NT2/D1 (cell line): Measurements from ENCODE around the gene KLK5.

Experiments used
- DNase-seq: peaks from one replicate; pipeline ENCODE4 v3.0.0-alpha.2; 2011; ENCODE audit warnings: low read depth, low spot score
- H3K27me3 ChIP-seq: 2 replicates; pipeline ENCODE4 v1.6.0; 2011; ENCODE audit warnings: mild to moderate bottlenecking; ENCODE audit not compliant: insufficient read length, insufficient read depth
- H3K36me3 ChIP-seq: 2 replicates; pipeline ENCODE4 v1.6.1; 2011; ENCODE audit warnings: mild to moderate bottlenecking, low read length, mixed read lengths; ENCODE audit not compliant: insufficient read depth, insufficient read length
- H3K4me1 ChIP-seq: 2 replicates; pipeline ENCODE4 v1.5.1; 2011; ENCODE audit not compliant: insufficient read depth, insufficient read length
- H3K4me3 ChIP-seq: 2 replicates; pipeline ENCODE4 v1.5.1; 2011; ENCODE audit warnings: low read depth; ENCODE audit not compliant: insufficient read length
- H3K9ac ChIP-seq: 2 replicates; pipeline ENCODE4 v1.6.0; 2011; ENCODE audit warnings: low read depth; ENCODE audit not compliant: insufficient read length
- H3K9me3 ChIP-seq: 2 replicates; pipeline ENCODE4 v1.5.1; 2011; ENCODE audit warnings: mild to moderate bottlenecking, low read length; ENCODE audit not compliant: insufficient read depth
- SUZ12 ChIP-seq: IDR thresholded peaks from 2 replicates; pipeline ENCODE4 v1.6.1; 2011; ENCODE audit not compliant: insufficient read length, insufficient read depth; ENCODE audit errors: extremely low read depth
- YY1 ChIP-seq: IDR thresholded peaks from 2 replicates; pipeline ENCODE4 v1.6.1; 2011; ENCODE audit not compliant: insufficient read length, insufficient read depth
- ZNF274 ChIP-seq: IDR thresholded peaks from 2 replicates; pipeline ENCODE4 v1.6.1; 2011; ENCODE audit warnings: mild to moderate bottlenecking, low read depth, low read length

Gene KLK5

DNA sequence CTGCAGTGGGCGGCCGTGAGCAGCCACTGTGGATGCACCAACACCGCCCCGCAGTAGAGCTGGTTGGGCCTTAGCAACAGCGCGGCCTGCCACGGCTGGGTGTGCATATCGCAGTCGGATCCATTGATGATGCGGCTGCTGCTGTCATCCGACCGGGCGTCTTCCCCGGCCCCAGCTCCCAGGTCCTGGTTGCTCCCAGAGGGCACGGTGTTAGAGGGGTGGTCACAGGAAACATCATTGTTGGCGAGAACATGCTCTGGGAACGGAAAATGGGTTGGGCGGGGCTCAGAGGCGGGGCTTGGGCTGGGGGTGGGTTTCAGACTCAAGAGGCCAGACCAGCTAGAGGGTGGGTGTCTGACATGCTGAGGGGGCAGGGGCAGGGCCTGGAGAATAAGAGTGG lies 3.0 kb downstream of the KLK5 start:
- Histone ChIP-seq H3K36me3 (no peaks in the 10 kb centered on the region), H3K27me3 (no peaks in the 10 kb centered on the region), H3K9me3 (no peaks in the 10 kb centered on the region), H3K4me3 (no peak overlapping the region), H3K9ac (no peak overlapping the region), H3K4me1 (peaks cover 3% of the 10 kb centered on the region)
- no peak for DNase-seq
- no peak for TF ChIP-seq YY1
- TF ChIP-seq SUZ12 = no peak
- no peak for TF ChIP-seq ZNF274

DNA sequence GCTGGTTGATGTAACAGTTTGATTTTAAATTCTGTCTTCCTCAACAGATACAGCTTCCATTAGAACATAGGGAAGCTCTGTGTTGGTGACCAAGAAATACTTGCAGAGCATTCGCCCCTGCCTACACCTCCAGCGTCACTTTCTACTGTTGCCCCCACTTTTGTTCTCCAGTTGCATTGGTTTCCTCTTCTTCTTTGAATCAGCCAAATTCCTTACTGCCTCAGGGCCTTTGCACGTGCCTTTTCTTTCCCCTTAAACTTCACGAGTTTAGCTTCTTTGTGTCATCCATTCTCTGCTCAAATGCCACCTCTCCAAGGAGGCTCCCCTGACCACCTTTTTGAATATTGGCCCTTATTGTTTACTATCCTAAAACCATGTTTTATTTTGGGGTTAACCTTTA lies 5.7 kb downstream of the KLK5 start:
- Histone ChIP-seq H3K36me3 (no peaks in the 10 kb centered on the region), H3K4me1 (no peaks in the 10 kb centered on the region), H3K9ac (no peak overlapping the region), H3K4me3 (no peak overlapping the region), H3K27me3 (no peaks in the 10 kb centered on the region), H3K9me3 (no peaks in the 10 kb centered on the region)
- no peak for DNase-seq
- TF ChIP-seq ZNF274 (no peak), SUZ12 (no peak), YY1 (no peak)

DNA sequence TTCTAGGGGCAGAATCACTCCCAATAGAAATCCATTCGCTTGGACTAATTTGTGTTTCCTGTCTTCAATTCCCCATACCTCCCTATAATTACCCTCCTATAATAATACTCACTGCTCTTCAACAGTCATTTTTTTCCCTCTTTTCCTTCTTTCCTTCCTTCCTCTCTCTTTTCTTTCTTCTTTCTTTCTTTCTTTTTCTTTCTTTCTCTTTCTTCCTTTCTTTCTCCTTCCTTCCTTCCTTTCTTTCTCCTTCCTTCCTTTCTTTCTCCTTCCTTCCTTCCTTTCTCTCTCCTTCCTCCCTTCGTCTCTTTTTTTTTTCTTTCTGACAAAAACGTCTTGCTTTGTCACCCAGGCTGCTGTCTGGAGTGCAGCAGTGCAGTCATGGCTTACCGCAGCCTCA lies 8.0 kb downstream of the KLK5 start:
- Histone ChIP-seq H3K27me3 (no peaks in the 10 kb centered on the region), H3K4me3 (no peak overlapping the region), H3K36me3 (no peaks in the 10 kb centered on the region), H3K9me3 (no peaks in the 10 kb centered on the region), H3K9ac (no peak overlapping the region), H3K4me1 (no peaks in the 10 kb centered on the region)
- no peak for DNase-seq
- TF ChIP-seq SUZ12 (no peak), ZNF274 (no peak), YY1 (no peak)

DNA sequence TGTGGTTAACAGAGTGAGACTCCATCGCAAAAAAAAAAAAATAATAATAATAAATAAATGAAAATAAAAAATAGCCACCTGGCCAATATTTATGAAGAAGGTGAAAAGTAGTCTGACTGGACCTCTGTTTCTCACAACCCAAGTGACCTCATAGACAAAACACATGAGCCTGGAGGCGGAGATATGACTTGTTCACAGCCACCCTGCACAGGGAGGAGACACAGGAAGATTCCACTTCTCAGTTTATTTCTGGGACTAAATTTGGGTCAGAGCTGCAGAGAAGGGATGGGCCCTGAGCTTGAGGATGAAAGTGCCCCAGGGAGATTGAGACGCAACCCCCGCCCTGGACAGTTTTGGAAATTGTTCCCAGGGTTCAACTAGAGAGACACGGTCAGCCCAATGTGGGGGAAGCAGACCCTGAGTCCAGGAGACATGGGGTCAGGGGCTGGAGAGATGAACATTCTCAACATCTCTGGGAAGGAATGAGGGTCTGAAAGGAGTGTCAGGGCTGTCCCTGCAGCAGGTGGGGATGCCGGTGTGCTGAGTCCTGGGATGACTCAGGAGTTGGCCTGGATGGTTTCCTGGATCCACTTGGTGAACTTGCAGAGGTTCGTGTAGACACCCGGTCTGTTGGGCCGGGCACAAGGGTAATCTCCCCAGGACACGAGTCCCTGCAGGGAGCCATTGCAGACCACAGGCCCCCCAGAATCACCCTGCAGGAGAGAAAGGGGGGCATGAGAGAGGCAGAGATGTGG lies 9.6 kb downstream of the KLK5 start:
- Histone ChIP-seq H3K9ac (no peak overlapping the region), H3K4me1 (no peaks in the 10 kb centered on the region), H3K36me3 (no peaks in the 10 kb centered on the region)

DNA sequence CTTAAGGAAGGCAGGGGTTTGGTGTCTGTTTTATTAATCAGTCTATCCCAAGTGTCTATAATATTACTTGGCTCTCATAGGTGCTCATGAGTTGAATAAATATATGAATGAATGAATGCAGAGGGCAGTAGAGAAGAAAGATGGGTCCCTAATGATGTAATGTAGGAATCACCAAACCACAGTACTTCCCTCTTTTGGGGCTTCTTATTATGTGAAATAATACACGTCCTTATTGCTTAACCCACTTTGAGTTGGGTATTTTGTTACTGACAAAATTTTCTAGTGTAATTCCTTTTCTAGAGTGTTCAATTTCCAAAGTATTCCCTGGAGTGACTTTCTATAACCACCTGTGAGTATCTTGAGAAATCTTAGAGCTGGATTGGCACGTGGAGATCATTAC lies 13.2 kb downstream of the KLK5 start:
- TF ChIP-seq YY1 (no peak), SUZ12 (no peak), ZNF274 (no peak)
- DNase-seq = no peak
- H3K36me3 ChIP-seq = no peaks in the 10 kb centered on the region

More for the DNA sequence above, 9.6 kb downstream of the KLK5 start:
- DNase-seq = no peak
- Histone ChIP-seq H3K27me3 (no peaks in the 10 kb centered on the region), H3K4me3 (no peak overlapping the region), H3K9me3 (no peaks in the 10 kb centered on the region)
- no peak for TF ChIP-seq YY1
- TF ChIP-seq SUZ12 = no peak
- TF ChIP-seq ZNF274 = no peak

DNA sequence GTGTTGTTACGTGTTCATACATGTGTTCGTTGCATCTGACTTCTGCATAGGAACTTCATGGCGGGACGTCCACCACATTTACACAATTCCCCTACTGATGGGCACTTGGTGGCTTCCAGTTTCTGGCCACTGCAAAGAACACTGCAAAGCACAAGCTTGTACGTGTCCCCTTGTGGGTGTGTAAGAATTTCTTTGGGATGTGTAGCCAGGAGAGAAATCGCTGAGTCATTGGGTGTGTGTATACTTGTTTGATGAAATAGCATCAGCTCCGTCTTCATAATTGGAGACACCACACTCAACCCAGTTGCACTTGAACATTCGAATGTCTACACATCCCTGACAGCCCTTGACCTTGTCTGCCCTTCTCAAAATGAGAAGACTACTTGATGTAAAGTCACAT lies 19.2 kb downstream of the KLK5 start:
- no peak for DNase-seq
- H3K9ac ChIP-seq = no peak overlapping the region

More for the DNA sequence above, 13.2 kb downstream of the KLK5 start:
- Histone ChIP-seq H3K9me3 (no peaks in the 10 kb centered on the region), H3K4me1 (no peaks in the 10 kb centered on the region), H3K4me3 (no peak overlapping the region), H3K9ac (no peak overlapping the region), H3K27me3 (no peaks in the 10 kb centered on the region)

DNA sequence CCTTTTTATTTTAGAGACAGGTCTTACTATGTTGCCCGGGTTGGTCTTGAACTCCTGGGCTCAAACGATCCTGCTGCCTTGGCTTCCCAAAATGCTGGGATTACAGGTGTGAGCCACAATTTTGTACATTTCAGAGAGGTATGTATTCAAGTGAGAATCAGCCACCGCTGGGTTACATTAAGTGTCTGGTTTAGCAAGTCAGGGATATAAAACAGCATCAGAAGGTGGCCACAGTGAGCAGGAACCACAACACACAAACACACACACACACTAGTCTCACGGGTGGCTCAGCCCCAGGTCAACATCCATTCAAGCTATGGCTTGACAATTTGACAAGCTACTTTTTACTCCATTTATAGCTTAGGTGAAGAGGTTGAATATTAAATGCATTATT lies 20.2 kb downstream of the KLK5 start:
- TF ChIP-seq ZNF274 (no peak), SUZ12 (no peak), YY1 (no peak)
- Histone ChIP-seq H3K36me3 (no peaks in the 10 kb centered on the region), H3K27me3 (no peaks in the 10 kb centered on the region), H3K9me3 (no peaks in the 10 kb centered on the region), H3K4me3 (no peak overlapping the region), H3K9ac (no peak overlapping the region), H3K4me1 (no peaks in the 10 kb centered on the region)
- DNase-seq = no peak

More for the DNA sequence above, 19.2 kb downstream of the KLK5 start:
- no peaks in the 10 kb centered on the region for H3K9me3 ChIP-seq
- H3K4me1 ChIP-seq = no peaks in the 10 kb centered on the region
- H3K4me3 ChIP-seq = no peak overlapping the region
- no peaks in the 10 kb centered on the region for H3K36me3 ChIP-seq
- TF ChIP-seq ZNF274 = no peak
- TF ChIP-seq YY1 = no peak
- no peak for TF ChIP-seq SUZ12
- no peaks in the 10 kb centered on the region for H3K27me3 ChIP-seq
